HL-60 (cell line): ENCODE results near the gene CCDC47.
A peak's percentile ranks its signal among the peaks of the same experiment; 100 is the strongest.

Source experiments
- DNase-seq, 2 experiments: peaks; one replicate each; pipeline ENCODE4 v3.0.0-alpha.2; 2010 to 2020; ENCODE audit warnings: low read depth in 1 of 2, low spot score in 1 of 2
- H3K27ac ChIP-seq: fragments of 250-450 bp; sonication (Bioruptor Pico); replicated peaks from 2 replicates; pipeline ENCODE4 v1.5.1; 2020; ENCODE audit warnings: mild to moderate bottlenecking, moderate library complexity
- H3K27me3 ChIP-seq: fragments of 250-450 bp; sonication (Bioruptor Pico); 2 replicates; pipeline ENCODE4 v1.5.1; 2021; ENCODE audit warnings: mild to moderate bottlenecking, moderate library complexity; ENCODE audit not compliant: insufficient read depth, poor library complexity, severe bottlenecking
- H3K4me3 ChIP-seq: replicated peaks from 2 replicates; pipeline ENCODE4 v1.5.1; 2011; ENCODE audit warnings: mild to moderate bottlenecking, control low read depth, low read length; ENCODE audit not compliant: insufficient read depth
- POLR2AphosphoS5 ChIP-seq: IDR thresholded peaks from 2 replicates; pipeline ENCODE4 v1.6.1; 2012; ENCODE audit warnings: low read depth
- SPI1 ChIP-seq: IDR thresholded peaks from 2 replicates; pipeline ENCODE4 v1.6.1; 2012; ENCODE audit warnings: low read depth, mild to moderate bottlenecking, borderline replicate concordance
- TF ChIP-seq, protein P1 (sequence below): IDR thresholded peaks from 2 replicates; pipeline ENCODE4 v1.6.1; 2012; ENCODE audit warnings: low read depth; ENCODE audit not compliant: insufficient replicate concordance

The CCDC47 gene

DNA sequence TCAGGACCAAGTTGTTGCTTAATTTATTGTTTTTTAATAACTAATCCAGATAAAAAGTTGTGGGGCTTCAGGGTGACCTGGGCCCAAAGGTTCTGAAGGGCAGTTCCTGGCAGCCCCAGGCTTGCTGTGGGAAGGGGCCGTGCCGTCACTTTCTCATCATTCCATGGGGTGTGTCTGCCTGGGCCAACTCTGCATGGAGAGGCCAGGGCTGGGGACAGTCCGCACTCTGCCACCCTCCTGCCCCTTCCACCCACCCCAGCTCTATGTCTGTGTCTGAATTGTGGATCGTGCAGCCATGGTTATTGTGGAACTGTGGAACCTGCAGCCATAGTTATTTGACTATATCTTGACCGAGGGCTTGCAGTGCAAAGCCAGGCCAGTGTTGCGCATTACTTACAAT is 77.5 kb downstream of the CCDC47 start:
- DNase-seq = no peak
- TF ChIP-seq POLR2AphosphoS5 (peak; percentile 20), SPI1 (no peak)
- TF ChIP-seq, protein P1, sequence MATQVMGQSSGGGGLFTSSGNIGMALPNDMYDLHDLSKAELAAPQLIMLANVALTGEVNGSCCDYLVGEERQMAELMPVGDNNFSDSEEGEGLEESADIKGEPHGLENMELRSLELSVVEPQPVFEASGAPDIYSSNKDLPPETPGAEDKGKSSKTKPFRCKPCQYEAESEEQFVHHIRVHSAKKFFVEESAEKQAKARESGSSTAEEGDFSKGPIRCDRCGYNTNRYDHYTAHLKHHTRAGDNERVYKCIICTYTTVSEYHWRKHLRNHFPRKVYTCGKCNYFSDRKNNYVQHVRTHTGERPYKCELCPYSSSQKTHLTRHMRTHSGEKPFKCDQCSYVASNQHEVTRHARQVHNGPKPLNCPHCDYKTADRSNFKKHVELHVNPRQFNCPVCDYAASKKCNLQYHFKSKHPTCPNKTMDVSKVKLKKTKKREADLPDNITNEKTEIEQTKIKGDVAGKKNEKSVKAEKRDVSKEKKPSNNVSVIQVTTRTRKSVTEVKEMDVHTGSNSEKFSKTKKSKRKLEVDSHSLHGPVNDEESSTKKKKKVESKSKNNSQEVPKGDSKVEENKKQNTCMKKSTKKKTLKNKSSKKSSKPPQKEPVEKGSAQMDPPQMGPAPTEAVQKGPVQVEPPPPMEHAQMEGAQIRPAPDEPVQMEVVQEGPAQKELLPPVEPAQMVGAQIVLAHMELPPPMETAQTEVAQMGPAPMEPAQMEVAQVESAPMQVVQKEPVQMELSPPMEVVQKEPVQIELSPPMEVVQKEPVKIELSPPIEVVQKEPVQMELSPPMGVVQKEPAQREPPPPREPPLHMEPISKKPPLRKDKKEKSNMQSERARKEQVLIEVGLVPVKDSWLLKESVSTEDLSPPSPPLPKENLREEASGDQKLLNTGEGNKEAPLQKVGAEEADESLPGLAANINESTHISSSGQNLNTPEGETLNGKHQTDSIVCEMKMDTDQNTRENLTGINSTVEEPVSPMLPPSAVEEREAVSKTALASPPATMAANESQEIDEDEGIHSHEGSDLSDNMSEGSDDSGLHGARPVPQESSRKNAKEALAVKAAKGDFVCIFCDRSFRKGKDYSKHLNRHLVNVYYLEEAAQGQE = no peak
- H3K27ac ChIP-seq = no peak overlapping the region
- H3K4me3 ChIP-seq = no peak overlapping the region
- H3K27me3 ChIP-seq = no peaks in the 10 kb centered on the region
